ENCODE results near the gene B3GNT7.
"Not testable (repeated sequence)": the region's sequence is repeated elsewhere in the genome, so short reads cannot be mapped to it uniquely, and the experiment has no call there.

Gene B3GNT7

GRCh38 chr2:231367178-231367577, 28.3 kb upstream of the B3GNT7 start:
- no peak for DNase-seq

GRCh38 chr2:231369580-231370428, 25.7 kb upstream of the B3GNT7 start:
- no peak for DNase-seq

GRCh38 chr2:231370429-231370748, 25.1 kb upstream of the B3GNT7 start:
- no peak for DNase-seq

GRCh38 chr2:231370749-231371429, 24.6 kb upstream of the B3GNT7 start:
- no peak for DNase-seq

- no peak for DNase-seq
These were observed 24.0 kb upstream of the B3GNT7 start for GRCh38 chr2:231371430-231372054.

GRCh38 chr2:231372326-231372725, 23.2 kb upstream of the B3GNT7 start:
- DNase-seq = no peak

GRCh38 chr2:231373184-231373583, 22.3 kb upstream of the B3GNT7 start:
- DNase-seq = no peak

- DNase-seq = no peak
These were observed 21.6 kb upstream of the B3GNT7 start for GRCh38 chr2:231373786-231374349.

GRCh38 chr2:231374771-231375170, 20.7 kb upstream of the B3GNT7 start:
- no peak for DNase-seq

- DNase-seq = not testable (repeated sequence)
These were observed 19.4 kb upstream of the B3GNT7 start for GRCh38 chr2:231375994-231376615.

- DNase-seq = no peak
These were observed 18.7 kb upstream of the B3GNT7 start for GRCh38 chr2:231376857-231377256.

GRCh38 chr2:231378026-231378722, 17.3 kb upstream of the B3GNT7 start:
- peak in 1 of 2 donors; percentile 19 for DNase-seq

- DNase-seq = no peak
These were observed 16.0 kb upstream of the B3GNT7 start for GRCh38 chr2:231379266-231380215.

GRCh38 chr2:231380307-231380706, 15.2 kb upstream of the B3GNT7 start:
- DNase-seq = no peak

GRCh38 chr2:231380991-231381847, 14.3 kb upstream of the B3GNT7 start:
- DNase-seq = no peak

GRCh38 chr2:231382116-231382515, 13.4 kb upstream of the B3GNT7 start:
- no peak for DNase-seq

GRCh38 chr2:231383416-231384108, 11.9 kb upstream of the B3GNT7 start:
- no peak for DNase-seq

GRCh38 chr2:231384109-231384435, 11.4 kb upstream of the B3GNT7 start:
- no peak for DNase-seq

- DNase-seq = no peak
These were observed 10.5 kb upstream of the B3GNT7 start for GRCh38 chr2:231384970-231385369.

GRCh38 chr2:231385429-231385828, 10.1 kb upstream of the B3GNT7 start:
- DNase-seq = no peak

All from inflammatory macrophage (primary cell).